ENCODE data around the gene RABGAP1L. TPM values are rescaled to one million over a fixed set of nuclear protein-coding genes. Genes with fewer than 3 reads are reported as not detected.
"Not testable (repeated sequence)": the region's sequence is repeated elsewhere in the genome, so short reads cannot be mapped to it uniquely, and the experiment has no call there.

Gene RABGAP1L
- total RNA-seq, 2 donors from 2014 or later: 37.9 to 59.8 TPM

DNA sequence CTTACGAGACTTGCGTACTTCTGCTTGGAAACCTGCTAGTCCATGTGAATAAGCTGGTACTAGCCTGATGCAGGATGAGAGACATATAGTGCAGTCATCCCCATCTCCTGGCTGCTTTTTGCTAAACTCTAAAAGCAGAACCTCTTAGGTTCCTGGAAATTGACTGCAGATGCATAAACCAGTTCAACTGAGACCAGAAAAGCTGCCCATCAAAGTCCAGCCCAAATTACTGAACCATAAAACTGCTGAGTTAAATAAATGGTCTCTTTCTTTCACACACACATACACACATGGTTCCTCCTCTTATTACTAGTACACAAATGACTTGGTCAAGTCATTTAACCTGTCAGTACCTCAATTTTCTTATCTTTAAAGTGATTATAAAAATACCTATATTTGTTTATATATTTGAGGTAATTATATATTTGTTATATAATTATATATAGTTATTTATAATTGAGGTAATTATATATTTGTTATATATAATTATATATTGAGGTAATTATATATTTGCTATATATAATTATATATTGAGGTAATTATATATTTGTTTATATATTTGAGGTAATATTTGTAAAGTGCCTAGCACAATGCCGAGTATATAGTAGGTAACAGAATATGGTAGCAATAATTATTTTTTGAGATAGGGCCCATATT is 25.2 kb upstream of the RABGAP1L start:
- TF ChIP-seq, protein P1, sequence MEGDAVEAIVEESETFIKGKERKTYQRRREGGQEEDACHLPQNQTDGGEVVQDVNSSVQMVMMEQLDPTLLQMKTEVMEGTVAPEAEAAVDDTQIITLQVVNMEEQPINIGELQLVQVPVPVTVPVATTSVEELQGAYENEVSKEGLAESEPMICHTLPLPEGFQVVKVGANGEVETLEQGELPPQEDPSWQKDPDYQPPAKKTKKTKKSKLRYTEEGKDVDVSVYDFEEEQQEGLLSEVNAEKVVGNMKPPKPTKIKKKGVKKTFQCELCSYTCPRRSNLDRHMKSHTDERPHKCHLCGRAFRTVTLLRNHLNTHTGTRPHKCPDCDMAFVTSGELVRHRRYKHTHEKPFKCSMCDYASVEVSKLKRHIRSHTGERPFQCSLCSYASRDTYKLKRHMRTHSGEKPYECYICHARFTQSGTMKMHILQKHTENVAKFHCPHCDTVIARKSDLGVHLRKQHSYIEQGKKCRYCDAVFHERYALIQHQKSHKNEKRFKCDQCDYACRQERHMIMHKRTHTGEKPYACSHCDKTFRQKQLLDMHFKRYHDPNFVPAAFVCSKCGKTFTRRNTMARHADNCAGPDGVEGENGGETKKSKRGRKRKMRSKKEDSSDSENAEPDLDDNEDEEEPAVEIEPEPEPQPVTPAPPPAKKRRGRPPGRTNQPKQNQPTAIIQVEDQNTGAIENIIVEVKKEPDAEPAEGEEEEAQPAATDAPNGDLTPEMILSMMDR (IDR thresholded peaks at IDR 0.05): no peak
- no peaks in the 10 kb centered on the region for H3K36me3 ChIP-seq

DNA sequence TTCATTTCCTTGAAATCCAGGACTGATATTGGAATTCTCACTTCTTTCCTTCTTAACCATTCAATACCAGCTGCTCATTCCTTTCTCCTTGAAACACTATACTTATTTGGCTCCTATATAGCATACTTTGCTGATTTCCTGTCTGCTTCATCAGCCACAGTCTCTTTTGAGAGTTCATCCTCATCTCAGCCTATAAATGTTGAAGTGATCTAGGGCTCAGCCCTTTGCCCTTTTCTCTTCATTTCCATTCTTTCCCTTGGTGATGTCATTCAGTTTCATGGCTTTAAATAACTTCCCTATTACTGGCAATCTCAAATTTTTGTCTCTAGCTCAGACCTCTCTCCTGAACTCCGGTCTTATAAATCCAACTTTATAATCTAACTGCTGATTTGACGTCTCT is 24.1 kb upstream of the RABGAP1L start:
- TF ChIP-seq, protein P1 (IDR thresholded peaks at IDR 0.05): no peak
- no peak overlapping the region for H3K27ac ChIP-seq
- H3K36me3 ChIP-seq: no peaks in the 10 kb centered on the region
- no peaks in the 10 kb centered on the region for H3K4me1 ChIP-seq (ENCODE audit: control insufficient read depth in 1 of 2, low read depth in 2 of 2)
- DNase-seq (ENCODE audit: low spot score): no peak
- no peaks in the 10 kb centered on the region for H3K27me3 ChIP-seq (replicated peaks; ENCODE audit: insufficient read depth)
- no peak for ATAC-seq (ENCODE audit: insufficient number of reproducible peaks, low FRiP score, low read depth)
- H3K9me3 ChIP-seq: no peaks in the 10 kb centered on the region
- H3K4me3 ChIP-seq: no peak overlapping the region

More for the DNA sequence above, 25.2 kb upstream of the RABGAP1L start:
- no peaks in the 10 kb centered on the region for H3K9me3 ChIP-seq
- H3K27me3 ChIP-seq (replicated peaks; ENCODE audit: insufficient read depth): no peaks in the 10 kb centered on the region
- no peak for ATAC-seq (ENCODE audit: insufficient number of reproducible peaks, low FRiP score, low read depth)
- H3K4me3 ChIP-seq: no peak overlapping the region
- no peak for DNase-seq (ENCODE audit: low spot score)
- H3K27ac ChIP-seq: no peak overlapping the region
- no peaks in the 10 kb centered on the region for H3K4me1 ChIP-seq (ENCODE audit: control insufficient read depth in 1 of 2, low read depth in 2 of 2)

DNA sequence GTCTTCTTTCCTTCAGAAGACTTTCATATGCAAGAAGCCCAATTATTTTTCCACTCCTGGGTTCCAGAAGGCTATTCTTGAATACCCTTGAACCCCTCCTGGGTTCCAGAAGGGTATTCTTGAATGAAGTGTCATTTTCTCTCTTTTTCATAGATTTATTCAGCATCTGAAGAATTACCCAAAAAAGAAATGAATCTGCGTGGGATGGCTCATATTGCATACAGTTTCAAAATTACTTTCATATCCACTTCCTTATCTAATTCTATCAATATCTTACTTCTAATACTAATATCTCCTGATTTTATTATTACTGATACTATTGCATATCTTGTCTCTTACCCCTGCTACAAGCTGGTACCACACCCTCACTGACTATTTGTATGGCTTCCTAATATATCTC is 22.6 kb upstream of the RABGAP1L start:
- Histone ChIP-seq H3K27me3 (replicated peaks; ENCODE audit: insufficient read depth) (no peaks in the 10 kb centered on the region), H3K27ac (no peak overlapping the region)
- TF ChIP-seq, protein P1 (IDR thresholded peaks at IDR 0.05): no peak

DNA sequence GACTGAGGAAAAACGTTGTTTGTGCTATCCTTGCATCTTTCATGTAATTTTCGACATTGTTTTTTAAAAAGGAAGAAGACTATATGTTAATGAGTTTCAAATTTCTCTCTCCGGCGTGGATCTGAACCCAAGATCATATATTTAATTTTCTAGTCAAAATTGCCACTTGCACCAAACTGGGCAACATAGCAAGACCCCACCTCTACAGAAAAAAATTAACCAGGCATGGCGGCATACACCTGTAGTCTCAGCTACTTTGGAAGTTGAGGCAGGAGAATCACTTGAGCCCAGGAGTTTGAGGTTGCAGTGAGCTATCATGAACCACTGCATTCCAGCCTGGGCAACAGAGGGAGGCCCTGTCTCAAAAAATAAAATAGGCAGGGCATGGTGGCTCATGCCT is 16.5 kb upstream of the RABGAP1L start:
- DNase-seq (ENCODE audit: low spot score) (no peak), ATAC-seq (ENCODE audit: insufficient number of reproducible peaks, low FRiP score, low read depth) (no peak)
- Histone ChIP-seq H3K9me3 (no peaks in the 10 kb centered on the region), H3K4me3 (no peak overlapping the region), H3K27ac (no peak overlapping the region), H3K4me1 (ENCODE audit: control insufficient read depth in 1 of 2, low read depth in 2 of 2) (no peaks in the 10 kb centered on the region), H3K36me3 (no peaks in the 10 kb centered on the region), H3K27me3 (replicated peaks; ENCODE audit: insufficient read depth) (no peaks in the 10 kb centered on the region)
- TF ChIP-seq, protein P1 (IDR thresholded peaks at IDR 0.05): no peak

More for the DNA sequence above, 22.6 kb upstream of the RABGAP1L start:
- Histone ChIP-seq H3K4me3 (no peak overlapping the region), H3K4me1 (ENCODE audit: control insufficient read depth in 1 of 2, low read depth in 2 of 2) (no peaks in the 10 kb centered on the region), H3K36me3 (no peaks in the 10 kb centered on the region), H3K9me3 (no peaks in the 10 kb centered on the region)
- DNase-seq (ENCODE audit: low spot score): no peak
- ATAC-seq (ENCODE audit: insufficient number of reproducible peaks, low FRiP score, low read depth): no peak

DNA sequence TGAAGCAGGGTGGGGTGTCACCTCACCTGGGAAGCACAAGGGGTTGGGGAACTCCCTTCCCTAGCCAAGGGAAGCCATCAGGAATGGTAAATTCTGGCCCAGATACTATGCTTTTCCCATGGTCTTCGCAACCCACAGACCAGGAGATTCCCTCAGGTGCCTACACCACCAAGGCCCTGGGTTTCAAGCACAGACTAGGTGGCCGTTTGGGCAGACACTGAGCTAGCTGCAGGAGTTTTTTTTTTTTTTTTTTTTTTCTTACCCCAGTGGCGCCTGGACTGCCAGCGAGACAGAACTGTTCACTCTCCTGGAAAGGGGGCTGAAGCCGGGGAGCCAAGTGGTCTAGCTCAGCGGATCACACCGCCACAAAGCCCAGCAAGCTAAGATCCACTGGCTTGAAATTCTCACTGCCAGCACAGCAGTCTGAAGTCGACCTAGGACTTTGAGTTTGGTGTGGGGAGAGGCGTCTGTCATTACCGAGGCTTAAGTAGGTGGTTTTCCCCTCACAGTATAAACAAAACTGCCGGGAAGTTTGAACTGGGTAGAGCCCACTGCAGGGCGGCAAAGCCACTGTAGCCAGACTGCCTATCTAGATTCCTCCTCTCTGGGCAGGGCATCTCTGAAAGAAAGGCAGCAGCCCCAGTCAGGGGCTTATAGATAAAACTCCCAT is 15.5 kb upstream of the RABGAP1L start:
- DNase-seq (ENCODE audit: low spot score); H3K27me3 ChIP-seq (replicated peaks; ENCODE audit: insufficient read depth); H3K4me3 ChIP-seq; H3K4me1 ChIP-seq (ENCODE audit: control insufficient read depth in 1 of 2, low read depth in 2 of 2); H3K36me3 ChIP-seq; H3K27ac ChIP-seq; ATAC-seq (ENCODE audit: insufficient number of reproducible peaks, low FRiP score, low read depth); H3K9me3 ChIP-seq: not testable (repeated sequence)

DNA sequence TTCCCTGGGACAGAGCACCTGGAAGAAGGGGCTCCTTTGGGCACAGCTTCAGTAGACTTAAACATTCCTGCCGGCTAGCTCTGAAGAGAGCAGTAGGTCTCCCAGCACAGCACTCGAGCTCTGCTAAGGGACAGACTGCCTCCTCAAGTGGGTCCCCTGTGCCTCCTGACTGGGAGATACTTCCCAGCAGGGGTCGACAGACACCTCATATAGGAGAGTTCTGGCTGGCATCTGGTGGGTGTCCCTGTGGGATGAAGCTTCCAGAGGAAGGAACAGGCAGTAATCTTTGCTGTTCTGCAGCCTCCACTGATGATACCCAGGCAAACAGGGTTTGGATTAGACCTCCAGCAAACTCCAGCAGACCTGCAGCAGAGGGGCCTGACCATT is 14.9 kb upstream of the RABGAP1L start:
- DNase-seq (ENCODE audit: low spot score): not testable (repeated sequence)

More for the DNA sequence above, 14.9 kb upstream of the RABGAP1L start:
- H3K27me3 ChIP-seq (replicated peaks; ENCODE audit: insufficient read depth); H3K36me3 ChIP-seq; H3K4me1 ChIP-seq (ENCODE audit: control insufficient read depth in 1 of 2, low read depth in 2 of 2); H3K4me3 ChIP-seq; H3K9me3 ChIP-seq; H3K27ac ChIP-seq; ATAC-seq (ENCODE audit: insufficient number of reproducible peaks, low FRiP score, low read depth): not testable (repeated sequence)

Measured in thoracic aorta (tissue), 2 donors.